Measurements from ENCODE around the gene ZNF836. TPM values are rescaled to one million over a fixed set of nuclear protein-coding genes. Genes with fewer than 3 reads are reported as not detected.

ZNF836 gene
- total RNA-seq, 1 donor from 2014 or later = 7.2 TPM

GRCh38 chr19:52115526-52116053 lies 55.8 kb downstream of the ZNF836 start:
- peaks cover 87% of the 10 kb centered on the region for H3K9me3 Mint-ChIP-seq

GRCh38 chr19:52114691-52115090 lies 56.7 kb downstream of the ZNF836 start:
- H3K27me3 Mint-ChIP-seq (ENCODE audit: low read depth) = no peaks in the 10 kb centered on the region
- peaks cover 87% of the 10 kb centered on the region for H3K9me3 Mint-ChIP-seq
- no peak for DNase-seq (ENCODE audit: low spot score)
- peaks cover 52% of the 10 kb centered on the region for H3K36me3 Mint-ChIP-seq (ENCODE audit: low read depth)
- H3K4me1 Mint-ChIP-seq (ENCODE audit: low read depth) = no peaks in the 10 kb centered on the region
- intact Hi-C loops (cut with micrococcal nuclease) = no loop called here
- H3K4me3 Mint-ChIP-seq (ENCODE audit: low read depth) = no peak overlapping the region
- H3K27ac Mint-ChIP-seq = no peak overlapping the region

More at GRCh38 chr19:52115526-52116053, 55.8 kb downstream of the ZNF836 start:
- no peaks in the 10 kb centered on the region for H3K4me1 Mint-ChIP-seq (ENCODE audit: low read depth)
- H3K4me3 Mint-ChIP-seq (ENCODE audit: low read depth) = no peak overlapping the region
- intact Hi-C loops (cut with micrococcal nuclease) = no loop called here
- peaks cover 61% of the 10 kb centered on the region for H3K36me3 Mint-ChIP-seq (ENCODE audit: low read depth)
- DNase-seq (ENCODE audit: low spot score) = no peak
- H3K27ac Mint-ChIP-seq = no peak overlapping the region
- H3K27me3 Mint-ChIP-seq (ENCODE audit: low read depth) = no peaks in the 10 kb centered on the region

- Mint-ChIP-seq H3K4me3 (ENCODE audit: low read depth) (no peak overlapping the region), H3K9me3 (peaks cover 82% of the 10 kb centered on the region), H3K4me1 (ENCODE audit: low read depth) (no peaks in the 10 kb centered on the region), H3K27me3 (ENCODE audit: low read depth) (no peaks in the 10 kb centered on the region), H3K27ac (no peak overlapping the region), H3K36me3 (ENCODE audit: low read depth) (peaks cover 32% of the 10 kb centered on the region)
- no peak for DNase-seq (ENCODE audit: low spot score)
- intact Hi-C loops (cut with micrococcal nuclease) = no loop called here
Observed at GRCh38 chr19:52112624-52113023, 58.8 kb downstream of the ZNF836 start.

- Mint-ChIP-seq H3K9me3 (peaks cover 80% of the 10 kb centered on the region), H3K4me3 (ENCODE audit: low read depth) (no peak overlapping the region), H3K27ac (no peak overlapping the region), H3K27me3 (ENCODE audit: low read depth) (no peaks in the 10 kb centered on the region), H3K36me3 (ENCODE audit: low read depth) (peaks cover 16% of the 10 kb centered on the region), H3K4me1 (ENCODE audit: low read depth) (no peaks in the 10 kb centered on the region)
- no peak for DNase-seq (ENCODE audit: low spot score)
- intact Hi-C loops (cut with micrococcal nuclease) = no loop called here
Observed at GRCh38 chr19:52110780-52111179, 60.6 kb downstream of the ZNF836 start.

Other genes with a start within 250 kb of the ZNF836 start
- 3.6 and 3.8 TPM in 2 replicates for gene ZNF613, start 244.1 kb downstream of the ZNF836 start, total RNA-seq
- 9.1 and 9.2 TPM in 2 replicates for gene ZNF350, start 184.8 kb downstream of the ZNF836 start, total RNA-seq
- gene ZNF615, start 163.4 kb downstream of the ZNF836 start, total RNA-seq = 6.3 and 6.7 TPM in 2 replicates
- 9.2 and 9.6 TPM in 2 replicates for gene ZNF614, start 143.2 kb downstream of the ZNF836 start, total RNA-seq
- gene ZNF432, start 122.8 kb downstream of the ZNF836 start, total RNA-seq = 13.3 and 15.5 TPM in 2 replicates
- gene ZNF841, start 75.9 kb downstream of the ZNF836 start, total RNA-seq = 13.2 and 15.0 TPM in 2 replicates
- 6.6 and 8.5 TPM in 2 replicates for gene ZNF616, start 31.7 kb downstream of the ZNF836 start, total RNA-seq
- 218 and 225 TPM in 2 replicates for gene PPP2R1A, start 18.4 kb upstream of the ZNF836 start, total RNA-seq
- gene ZNF766, start 98.0 kb upstream of the ZNF836 start, total RNA-seq = 15.9 and 18.2 TPM in 2 replicates
- gene ZNF480, start 125.5 kb upstream of the ZNF836 start, total RNA-seq = 3.2 and 3.6 TPM in 2 replicates
- gene ZNF610, start 164.6 kb upstream of the ZNF836 start, total RNA-seq = 0.50 and 1.1 TPM in 2 replicates
- gene ZNF880, start 198.3 kb upstream of the ZNF836 start, total RNA-seq = 8.1 and 10.0 TPM in 2 replicates
- gene ZNF528, start 226.2 kb upstream of the ZNF836 start, total RNA-seq = 5.2 and 5.5 TPM in 2 replicates

All from activated T-helper 2 cell treated with anti-CD3 and anti-CD28 coated beads, Interferon-gamma antibody, Interleukin-2, Interleukin-4, amounts not matched to agents 10 μg/mL and 5 μg/mL and 100 μg/mL, durations not matched to agents 14 hours and 24 hours and 36 hours (primary cell).